ENCODE results near the gene SOST.

The SOST gene

GRCh38 chr17:43710101-43710500, 48.5 kb downstream of the SOST start:
- DNase-seq (ENCODE audit: low spot score) (no peak), FAIRE-seq (no peak)

GRCh38 chr17:43709210-43709609, 49.4 kb downstream of the SOST start:
- FAIRE-seq = no peak
- DNase-seq (ENCODE audit: low spot score) = no peak

- FAIRE-seq (no peak), DNase-seq (ENCODE audit: low spot score) (no peak)
Observed at GRCh38 chr17:43707184-43707583, 51.4 kb downstream of the SOST start.

GRCh38 chr17:43706235-43706634, 52.4 kb downstream of the SOST start:
- FAIRE-seq (no peak), DNase-seq (ENCODE audit: low spot score) (no peak)

All from urothelium cell line (cell line).